ENCODE measurements around the gene RAPGEF2. TPM values are rescaled to one million over a fixed set of nuclear protein-coding genes. Genes with fewer than 3 reads are reported as not detected.
A peak's percentile ranks its signal among the peaks of the same experiment; 100 is the strongest.
"Not testable (repeated sequence)": the region's sequence is repeated elsewhere in the genome, so short reads cannot be mapped to it uniquely, and the experiment has no call there.

Gene RAPGEF2
- total and polyA plus RNA-seq, 3 experiments from 2014 or later = 1.0 to 34.3 (median 29.2) TPM

GRCh38 chr4:159315879-159316278, 213.0 kb downstream of the RAPGEF2 start:
- H3K27me3 Mint-ChIP-seq; H3K27ac Mint-ChIP-seq; H3K4me3 ChIP-seq (ENCODE audit: low read length); H3K9me3 ChIP-seq (ENCODE audit: low read length); DNase-seq; POLR2A ChIA-PET; H3K9me3 Mint-ChIP-seq; H3K27me3 ChIP-seq (ENCODE audit: insufficient read depth, low read length, poor library complexity, severe bottlenecking); H3K4me3 Mint-ChIP-seq; H3K27ac ChIP-seq (ENCODE audit: low read depth, low read length); H3K36me3 ChIP-seq (ENCODE audit: insufficient read depth, low read length); H3K4me1 ChIP-seq (ENCODE audit: insufficient read depth, low read length): not testable (repeated sequence)
- CTCF ChIA-PET = interaction anchor here (1.3 kb wide), 1 partner anchor 9 kb away, joined by 3 read pairs; no protein-coding TSS in a partner anchor
- Mint-ChIP-seq H3K36me3 (peaks cover 18 to 25% (median 18%) of the 10 kb centered on the region in 3 donors), H3K4me1 (peaks cover 10 to 18% (median 14%) of the 10 kb centered on the region in 3 donors)

DNA sequence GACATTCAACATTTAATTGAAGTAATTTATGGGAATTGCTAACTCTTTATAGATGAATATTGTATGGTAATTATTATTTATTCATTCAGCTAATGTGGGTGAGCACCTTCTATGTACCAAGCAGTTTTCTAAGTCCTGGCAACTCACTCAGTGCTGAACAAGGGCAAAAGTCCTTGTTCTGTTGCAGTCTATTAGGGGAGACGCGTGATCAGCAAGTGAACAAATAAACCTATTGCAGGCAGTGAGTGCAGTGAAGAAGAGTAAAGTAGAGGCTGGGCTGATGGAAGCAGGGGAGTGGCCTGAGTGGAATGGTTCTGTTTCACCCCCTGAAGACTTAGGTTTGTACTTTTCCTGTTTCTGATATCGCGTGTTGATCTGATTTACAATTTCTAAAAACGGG, 214.3 kb downstream of the RAPGEF2 start:
- H3K4me1 ChIP-seq (ENCODE audit: insufficient read depth, low read length) = no peaks in the 10 kb centered on the region
- H3K27me3 ChIP-seq (ENCODE audit: insufficient read depth, low read length, poor library complexity, severe bottlenecking) = no peaks in the 10 kb centered on the region
- H3K4me1 Mint-ChIP-seq = peaks cover 4 to 6% (median 5%) of the 10 kb centered on the region in 3 donors
- H3K9me3 ChIP-seq (ENCODE audit: low read length) = no peaks in the 10 kb centered on the region
- H3K27ac Mint-ChIP-seq = no peak overlapping the region
- no peaks in the 10 kb centered on the region for H3K9me3 Mint-ChIP-seq
- no peak overlapping the region for H3K4me3 Mint-ChIP-seq
- ChIA-PET POLR2A (no interaction called here), CTCF (interaction anchor here (1.3 kb wide), 1 partner anchor 10 kb away, joined by 3 read pairs; no protein-coding TSS in a partner anchor)
- H3K27ac ChIP-seq (ENCODE audit: low read depth, low read length) = no peak overlapping the region
- H3K27me3 Mint-ChIP-seq = peaks cover 0 to 1% of the 10 kb centered on the region in 2 donors
- DNase-seq = no peak
- peaks cover 19 to 32% (median 20%) of the 10 kb centered on the region in 3 donors for H3K36me3 Mint-ChIP-seq
- no peak overlapping the region for H3K4me3 ChIP-seq (ENCODE audit: low read length)
- no peaks in the 10 kb centered on the region for H3K36me3 ChIP-seq (ENCODE audit: insufficient read depth, low read length)

DNA sequence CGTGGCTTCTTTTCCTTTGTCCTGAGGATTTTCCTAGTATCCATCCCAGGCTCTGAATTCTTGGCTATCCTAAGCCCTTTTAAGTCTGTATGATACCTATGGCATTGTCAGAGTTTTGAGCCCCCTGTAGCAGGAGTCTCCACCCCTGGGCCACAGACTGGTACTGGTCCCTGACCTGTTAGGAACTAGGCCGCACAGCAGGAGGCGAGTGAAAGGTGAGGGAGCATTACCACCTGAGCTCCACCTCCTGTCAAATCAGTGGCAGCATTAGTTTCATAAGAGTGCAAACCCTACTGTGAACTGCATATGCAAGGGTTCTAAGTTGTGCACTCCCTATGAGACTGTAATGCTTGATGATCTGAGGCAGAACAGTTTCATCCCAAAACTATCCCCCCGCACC, 216.1 kb downstream of the RAPGEF2 start:
- ChIA-PET POLR2A (no interaction called here), CTCF (interaction anchor here (1.7 kb wide), 1 partner anchor 116 kb away, joined by 3 read pairs; no protein-coding TSS in a partner anchor)
- no peaks in the 10 kb centered on the region for H3K4me1 ChIP-seq (ENCODE audit: insufficient read depth, low read length)
- no peak overlapping the region for H3K27ac Mint-ChIP-seq
- DNase-seq = no peak
- no peak overlapping the region for H3K4me3 Mint-ChIP-seq
- no peaks in the 10 kb centered on the region for H3K9me3 Mint-ChIP-seq
- H3K27me3 ChIP-seq (ENCODE audit: insufficient read depth, low read length, poor library complexity, severe bottlenecking) = no peaks in the 10 kb centered on the region
- H3K4me1 Mint-ChIP-seq = no peaks in the 10 kb centered on the region
- H3K9me3 ChIP-seq (ENCODE audit: low read length) = no peaks in the 10 kb centered on the region
- peaks cover 0 to 1% of the 10 kb centered on the region in 2 donors for H3K27me3 Mint-ChIP-seq
- H3K4me3 ChIP-seq (ENCODE audit: low read length) = no peak overlapping the region
- H3K36me3 ChIP-seq (ENCODE audit: insufficient read depth, low read length) = no peaks in the 10 kb centered on the region
- peaks cover 26 to 43% (median 32%) of the 10 kb centered on the region in 3 donors for H3K36me3 Mint-ChIP-seq
- H3K27ac ChIP-seq (ENCODE audit: low read depth, low read length) = no peak overlapping the region

- Histone ChIP-seq H3K9me3 (ENCODE audit: low read length) (no peaks in the 10 kb centered on the region), H3K4me3 (ENCODE audit: low read length) (no peak overlapping the region), H3K27me3 (ENCODE audit: insufficient read depth, low read length, poor library complexity, severe bottlenecking) (no peaks in the 10 kb centered on the region), H3K4me1 (ENCODE audit: insufficient read depth, low read length) (no peaks in the 10 kb centered on the region), H3K36me3 (ENCODE audit: insufficient read depth, low read length) (peaks cover 2% of the 10 kb centered on the region), H3K27ac (ENCODE audit: low read depth, low read length) (no peak overlapping the region)
- POLR2A ChIA-PET = no interaction called here
- Mint-ChIP-seq H3K4me1 (no peaks in the 10 kb centered on the region), H3K4me3 (no peak overlapping the region), H3K9me3 (no peaks in the 10 kb centered on the region), H3K27me3 (no peaks in the 10 kb centered on the region), H3K36me3 (peaks cover 18 to 34% (median 18%) of the 10 kb centered on the region in 3 donors), H3K27ac (no peak overlapping the region)
- DNase-seq = no peak
- CTCF ChIA-PET = no interaction called here
Observed at GRCh38 chr4:159326480-159326879, 223.6 kb downstream of the RAPGEF2 start.

DNA sequence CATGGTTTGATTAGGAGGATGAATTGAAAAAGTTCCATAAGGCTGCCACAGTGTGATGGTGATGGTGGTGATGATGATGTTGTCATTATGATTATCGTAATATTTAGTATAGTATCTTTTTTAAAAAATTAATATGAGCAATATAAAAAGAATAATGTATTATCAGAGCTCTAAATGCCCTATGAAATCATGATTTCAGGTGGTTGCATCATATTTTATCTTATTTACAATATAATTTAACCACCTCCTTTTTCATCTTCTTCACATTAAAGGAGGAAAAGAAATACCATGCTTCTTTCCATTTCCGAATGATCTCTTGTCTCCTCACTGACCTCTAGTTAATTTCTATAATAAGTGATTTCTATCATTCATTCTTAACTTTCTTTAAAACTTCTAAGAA, 225.9 kb downstream of the RAPGEF2 start:
- H3K4me3 Mint-ChIP-seq = no peak overlapping the region
- Histone ChIP-seq H3K4me1 (ENCODE audit: insufficient read depth, low read length) (no peaks in the 10 kb centered on the region), H3K9me3 (ENCODE audit: low read length) (no peaks in the 10 kb centered on the region), H3K36me3 (ENCODE audit: insufficient read depth, low read length) (peaks cover 4% of the 10 kb centered on the region), H3K4me3 (ENCODE audit: low read length) (no peak overlapping the region), H3K27me3 (ENCODE audit: insufficient read depth, low read length, poor library complexity, severe bottlenecking) (no peaks in the 10 kb centered on the region), H3K27ac (ENCODE audit: low read depth, low read length) (no peak overlapping the region)
- no peaks in the 10 kb centered on the region for H3K4me1 Mint-ChIP-seq
- ChIA-PET POLR2A (no interaction called here), CTCF (no interaction called here)
- H3K36me3 Mint-ChIP-seq = peaks cover 5 to 33% (median 18%) of the 10 kb centered on the region in 3 donors
- no peak for DNase-seq
- no peak overlapping the region for H3K27ac Mint-ChIP-seq
- no peaks in the 10 kb centered on the region for H3K9me3 Mint-ChIP-seq
- no peaks in the 10 kb centered on the region for H3K27me3 Mint-ChIP-seq

- POLR2A ChIA-PET = no interaction called here
- peaks cover 13 to 58% (median 33%) of the 10 kb centered on the region in 3 donors for H3K36me3 Mint-ChIP-seq
Observed at GRCh38 chr4:159334461-159334860, 231.6 kb downstream of the RAPGEF2 start.

GRCh38 chr4:159337041-159337440, 234.2 kb downstream of the RAPGEF2 start:
- no peak overlapping the region for H3K4me3 ChIP-seq (ENCODE audit: low read length)
- H3K27ac ChIP-seq (ENCODE audit: low read depth, low read length) = no peak overlapping the region
- H3K9me3 Mint-ChIP-seq = no peaks in the 10 kb centered on the region
- H3K9me3 ChIP-seq (ENCODE audit: low read length) = no peaks in the 10 kb centered on the region
- H3K27ac Mint-ChIP-seq = no peak overlapping the region
- H3K4me3 Mint-ChIP-seq = no peak overlapping the region
- H3K4me1 Mint-ChIP-seq = no peaks in the 10 kb centered on the region
- no peaks in the 10 kb centered on the region for H3K27me3 ChIP-seq (ENCODE audit: insufficient read depth, low read length, poor library complexity, severe bottlenecking)
- H3K36me3 ChIP-seq (ENCODE audit: insufficient read depth, low read length) = no peaks in the 10 kb centered on the region
- H3K27me3 Mint-ChIP-seq = no peaks in the 10 kb centered on the region
- no peaks in the 10 kb centered on the region for H3K4me1 ChIP-seq (ENCODE audit: insufficient read depth, low read length)
- H3K36me3 Mint-ChIP-seq = peaks cover 17 to 62% (median 41%) of the 10 kb centered on the region in 3 donors
- ChIA-PET POLR2A (no interaction called here), CTCF (no interaction called here)
- no peak for DNase-seq

More at GRCh38 chr4:159334461-159334860, 231.6 kb downstream of the RAPGEF2 start:
- Mint-ChIP-seq H3K9me3 (no peaks in the 10 kb centered on the region), H3K27me3 (no peaks in the 10 kb centered on the region), H3K4me3 (no peak overlapping the region), H3K4me1 (no peaks in the 10 kb centered on the region), H3K27ac (no peak overlapping the region)
- Histone ChIP-seq H3K9me3 (ENCODE audit: low read length) (no peaks in the 10 kb centered on the region), H3K27ac (ENCODE audit: low read depth, low read length) (no peak overlapping the region), H3K36me3 (ENCODE audit: insufficient read depth, low read length) (peaks cover 4% of the 10 kb centered on the region), H3K4me3 (ENCODE audit: low read length) (no peak overlapping the region), H3K27me3 (ENCODE audit: insufficient read depth, low read length, poor library complexity, severe bottlenecking) (no peaks in the 10 kb centered on the region), H3K4me1 (ENCODE audit: insufficient read depth, low read length) (no peaks in the 10 kb centered on the region)
- CTCF ChIA-PET = no interaction called here
- DNase-seq = no peak

DNA sequence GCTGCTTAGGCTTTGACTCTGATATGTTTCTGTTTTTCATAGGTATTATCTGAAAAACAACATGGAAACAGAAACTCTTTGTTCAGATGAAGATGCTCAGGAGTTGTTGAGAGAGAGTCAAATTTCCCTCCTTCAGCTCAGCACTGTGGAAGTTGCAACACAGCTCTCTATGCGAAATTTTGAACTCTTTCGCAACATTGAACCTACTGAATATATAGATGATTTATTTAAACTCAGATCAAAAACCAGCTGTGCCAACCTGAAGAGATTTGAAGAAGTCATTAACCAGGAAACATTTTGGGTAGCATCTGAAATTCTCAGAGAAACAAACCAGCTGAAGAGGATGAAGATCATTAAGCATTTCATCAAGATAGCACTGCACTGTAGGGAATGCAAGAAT, 238.6 kb downstream of the RAPGEF2 start:
- no peak overlapping the region for H3K4me3 ChIP-seq (ENCODE audit: low read length)
- ChIA-PET CTCF (no interaction called here), POLR2A (no interaction called here)
- Mint-ChIP-seq H3K9me3 (no peaks in the 10 kb centered on the region), H3K4me1 (no peaks in the 10 kb centered on the region), H3K27ac (no peak overlapping the region), H3K27me3 (no peaks in the 10 kb centered on the region), H3K36me3 (peaks cover 39 to 79% (median 54%) of the 10 kb centered on the region in 3 donors), H3K4me3 (no peak overlapping the region)
- no peak for DNase-seq
- no peaks in the 10 kb centered on the region for H3K27me3 ChIP-seq (ENCODE audit: insufficient read depth, low read length, poor library complexity, severe bottlenecking)
- peaks cover 6% of the 10 kb centered on the region for H3K36me3 ChIP-seq (ENCODE audit: insufficient read depth, low read length)
- no peaks in the 10 kb centered on the region for H3K4me1 ChIP-seq (ENCODE audit: insufficient read depth, low read length)
- H3K9me3 ChIP-seq (ENCODE audit: low read length) = no peaks in the 10 kb centered on the region
- no peak overlapping the region for H3K27ac ChIP-seq (ENCODE audit: low read depth, low read length)

DNA sequence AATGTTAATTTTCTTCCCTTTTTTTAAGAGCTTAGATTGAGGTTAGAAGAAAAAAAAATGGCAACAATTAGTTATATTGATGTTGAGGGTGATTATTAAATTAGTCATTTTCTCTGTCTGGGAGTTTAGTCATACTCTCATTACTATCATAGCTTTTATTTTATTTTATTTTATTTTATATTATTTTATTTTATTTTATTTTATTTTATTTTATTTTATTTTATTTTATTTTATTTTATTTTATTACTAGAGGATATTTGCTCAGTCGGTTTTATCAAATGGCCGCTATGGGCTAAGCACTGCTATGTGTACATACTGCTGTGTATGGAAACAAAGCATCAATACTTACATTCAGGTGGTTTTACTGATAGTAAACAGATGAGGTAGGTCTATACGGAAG, 239.5 kb downstream of the RAPGEF2 start:
- Mint-ChIP-seq H3K36me3 (peaks cover 45 to 88% (median 59%) of the 10 kb centered on the region in 3 donors), H3K9me3 (no peaks in the 10 kb centered on the region), H3K4me3 (no peak overlapping the region), H3K4me1 (no peaks in the 10 kb centered on the region), H3K27ac (peak overlapping the region in 1 of 8 donors; percentile 38), H3K27me3 (no peaks in the 10 kb centered on the region)
- Histone ChIP-seq H3K4me1 (ENCODE audit: insufficient read depth, low read length) (no peaks in the 10 kb centered on the region), H3K27ac (ENCODE audit: low read depth, low read length) (no peak overlapping the region), H3K27me3 (ENCODE audit: insufficient read depth, low read length, poor library complexity, severe bottlenecking) (no peaks in the 10 kb centered on the region), H3K36me3 (ENCODE audit: insufficient read depth, low read length) (peaks cover 6% of the 10 kb centered on the region), H3K4me3 (ENCODE audit: low read length) (no peak overlapping the region), H3K9me3 (ENCODE audit: low read length) (no peaks in the 10 kb centered on the region)
- CTCF ChIA-PET = no interaction called here
- DNase-seq = no peak
- POLR2A ChIA-PET = no interaction called here
